Activated naive CD8-positive, alpha-beta T cell treated with anti-CD3 and anti-CD28 coated beads for 36 hours (primary cell): ENCODE measurements around the gene PARD6G. TPM values are rescaled to one million over a fixed set of nuclear protein-coding genes. Genes with fewer than 3 reads are reported as not detected.
"Not testable (repeated sequence)": the region's sequence is repeated elsewhere in the genome, so short reads cannot be mapped to it uniquely, and the experiment has no call there.

ENCODE experiments used
- DNase-seq: peaks from one replicate; pipeline ENCODE4 v3.0.0; 2021
- H3K27ac Mint-ChIP-seq: one replicate; pipeline ENCODE4 v1.8.0; 2022; ENCODE audit warnings: mild to moderate bottlenecking, moderate library complexity, mixed read lengths
- H3K27me3 Mint-ChIP-seq: one replicate; pipeline ENCODE4 v1.8.0; 2022; ENCODE audit warnings: mild to moderate bottlenecking, mixed read lengths
- H3K36me3 Mint-ChIP-seq: one replicate; pipeline ENCODE4 v1.8.0; 2021; ENCODE audit warnings: mild to moderate bottlenecking, mixed read lengths
- H3K4me1 Mint-ChIP-seq: one replicate; pipeline ENCODE4 v1.8.0; 2021; ENCODE audit warnings: mixed read lengths
- H3K4me3 Mint-ChIP-seq: one replicate; pipeline ENCODE4 v1.8.0; 2022; ENCODE audit warnings: mild to moderate bottlenecking, moderate library complexity, mixed read lengths
- H3K9me3 Mint-ChIP-seq: one replicate; pipeline ENCODE4 v1.8.0; 2022; ENCODE audit warnings: mixed read lengths
- total RNA-seq, 2 experiments: library from RNA; stranded (reverse); gene quantifications; one replicate each; pipeline ENCODE4 v1.2.3, GENCODE V29; 2021

Gene PARD6G
- total RNA-seq = under 1 TPM; 0.21 to 0.26 TPM

DNA sequence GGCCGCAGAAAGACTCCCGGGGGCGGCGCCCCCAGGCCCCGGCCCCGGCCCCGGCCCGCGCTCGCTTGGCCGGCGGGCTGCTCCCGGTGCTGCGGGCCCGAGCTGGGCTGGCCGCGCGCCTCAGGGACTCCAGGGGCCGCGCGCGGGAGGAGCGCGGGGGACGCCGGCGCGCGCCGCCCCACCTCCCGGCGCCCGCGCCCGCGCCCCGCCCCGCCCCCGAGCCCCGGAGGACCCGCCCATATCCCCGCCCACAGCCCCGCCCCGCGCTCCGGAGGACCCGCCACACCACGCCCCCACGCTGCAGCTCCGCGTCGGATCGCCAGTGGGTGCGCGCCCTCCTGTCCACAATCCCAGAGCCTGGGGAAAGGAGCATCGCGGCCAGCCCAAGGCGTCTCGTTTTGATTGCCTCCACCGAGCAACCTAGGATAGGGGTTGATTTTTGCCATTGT is at the start of gene PARD6G:
TSS of gene PARD6G (minus strand) at position 122 of the 449 bp plus-strand sequence. CDS start 166 bp downstream, outside the sequence.
- Mint-ChIP-seq H3K9me3 (no peaks in the 10 kb centered on the region), H3K4me3 (peak within 1 kb of the TSS; percentile 54), H3K36me3 (no peaks in the 10 kb centered on the region), H3K27ac (no peak within 1 kb of the TSS), H3K4me1 (peaks cover 2% of the 10 kb centered on the region), H3K27me3 (peaks cover 44% of the 10 kb centered on the region)
- DNase-seq = peak; percentile 59

GRCh38 chr18:80262241-80263033 is 15.1 kb upstream of the PARD6G start:
- H3K27me3 Mint-ChIP-seq, H3K27ac Mint-ChIP-seq, H3K9me3 Mint-ChIP-seq, H3K4me3 Mint-ChIP-seq, H3K36me3 Mint-ChIP-seq, H3K4me1 Mint-ChIP-seq: not testable (repeated sequence)
- peak; percentile 35 for DNase-seq

GRCh38 chr18:80259610-80260009 is 12.3 kb upstream of the PARD6G start:
- Mint-ChIP-seq H3K36me3 (no peaks in the 10 kb centered on the region), H3K9me3 (no peaks in the 10 kb centered on the region), H3K27ac (no peak overlapping the region), H3K4me1 (no peaks in the 10 kb centered on the region), H3K4me3 (no peak overlapping the region), H3K27me3 (peaks cover 7% of the 10 kb centered on the region)
- no peak for DNase-seq

DNA sequence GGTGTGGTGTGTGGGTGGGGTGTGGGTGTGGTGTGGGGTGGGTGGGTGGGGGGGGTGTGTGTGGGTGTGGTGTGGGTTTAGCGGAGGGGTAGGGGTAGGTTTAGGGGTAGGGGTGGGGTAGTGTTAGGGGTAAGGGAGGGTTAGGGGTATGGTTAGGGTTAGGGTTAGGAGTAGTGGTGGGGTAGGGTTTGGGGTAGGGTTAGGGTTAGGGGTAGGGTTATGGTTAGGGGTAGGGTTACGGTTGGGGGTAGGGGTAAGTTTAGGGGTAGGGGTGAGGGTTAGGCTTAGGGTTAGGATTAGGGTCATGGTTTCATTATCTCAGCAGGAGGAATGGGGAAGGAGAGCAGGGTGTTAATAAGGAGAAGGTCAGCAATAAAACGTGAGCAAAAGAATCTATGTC is 11.3 kb upstream of the PARD6G start:
- Mint-ChIP-seq H3K27me3 (peaks cover 7% of the 10 kb centered on the region), H3K4me3 (no peak overlapping the region), H3K27ac (no peak overlapping the region), H3K9me3 (no peaks in the 10 kb centered on the region), H3K36me3 (no peaks in the 10 kb centered on the region), H3K4me1 (no peaks in the 10 kb centered on the region)
- DNase-seq = no peak

GRCh38 chr18:80257579-80258543 is 10.5 kb upstream of the PARD6G start:
- not testable (repeated sequence) for H3K27ac Mint-ChIP-seq, H3K36me3 Mint-ChIP-seq, H3K4me3 Mint-ChIP-seq, H3K27me3 Mint-ChIP-seq, H3K4me1 Mint-ChIP-seq, H3K9me3 Mint-ChIP-seq
- peak; percentile 57 for DNase-seq

GRCh38 chr18:80254971-80255500 is 7.7 kb upstream of the PARD6G start:
- no peak overlapping the region for H3K4me3 Mint-ChIP-seq
- no peaks in the 10 kb centered on the region for H3K9me3 Mint-ChIP-seq
- H3K27me3 Mint-ChIP-seq = peaks cover 7% of the 10 kb centered on the region
- DNase-seq = no peak
- no peak overlapping the region for H3K27ac Mint-ChIP-seq
- no peaks in the 10 kb centered on the region for H3K4me1 Mint-ChIP-seq
- no peaks in the 10 kb centered on the region for H3K36me3 Mint-ChIP-seq

GRCh38 chr18:80253871-80254492 is 6.7 kb upstream of the PARD6G start:
- Mint-ChIP-seq H3K4me1 (no peaks in the 10 kb centered on the region), H3K27me3 (peaks cover 7% of the 10 kb centered on the region), H3K27ac (no peak overlapping the region), H3K4me3 (no peak overlapping the region), H3K9me3 (no peaks in the 10 kb centered on the region), H3K36me3 (no peaks in the 10 kb centered on the region)
- peak; percentile 32 for DNase-seq

DNA sequence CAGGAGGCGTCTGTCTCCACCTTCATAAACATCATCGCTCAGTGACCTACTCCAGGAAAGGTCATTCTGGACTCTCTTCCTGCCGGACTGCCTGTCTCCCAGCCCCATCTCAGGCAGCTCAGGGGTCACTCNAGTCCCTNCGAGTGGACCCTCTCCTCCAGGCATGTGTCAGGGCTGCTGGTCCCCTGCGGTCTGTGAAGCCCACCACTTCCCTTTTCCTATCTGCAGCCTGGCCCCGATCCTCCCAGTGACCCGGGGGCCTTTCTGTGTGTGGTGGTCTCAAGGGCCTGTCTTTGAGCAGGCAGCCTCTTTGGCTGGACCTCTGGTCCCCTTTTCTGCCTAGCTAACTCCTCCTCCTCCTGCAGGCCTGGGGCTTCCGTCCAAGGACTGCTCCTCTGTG is 5.9 kb upstream of the PARD6G start:
- no peaks in the 10 kb centered on the region for H3K4me1 Mint-ChIP-seq
- H3K27ac Mint-ChIP-seq = no peak overlapping the region
- H3K9me3 Mint-ChIP-seq = no peaks in the 10 kb centered on the region
- DNase-seq = no peak
- H3K36me3 Mint-ChIP-seq = no peaks in the 10 kb centered on the region
- peaks cover 11% of the 10 kb centered on the region for H3K27me3 Mint-ChIP-seq
- no peak overlapping the region for H3K4me3 Mint-ChIP-seq

- Mint-ChIP-seq H3K9me3 (no peaks in the 10 kb centered on the region), H3K36me3 (no peaks in the 10 kb centered on the region), H3K4me3 (no peak overlapping the region), H3K27ac (no peak overlapping the region), H3K27me3 (peaks cover 14% of the 10 kb centered on the region), H3K4me1 (no peaks in the 10 kb centered on the region)
- DNase-seq = no peak
These were observed 4.8 kb upstream of the PARD6G start for GRCh38 chr18:80252136-80252535.

GRCh38 chr18:80251700-80252099 is 4.4 kb upstream of the PARD6G start:
- no peak for DNase-seq
- Mint-ChIP-seq H3K4me1 (no peaks in the 10 kb centered on the region), H3K4me3 (no peak overlapping the region), H3K27me3 (peaks cover 11% of the 10 kb centered on the region), H3K9me3 (no peaks in the 10 kb centered on the region), H3K27ac (no peak overlapping the region), H3K36me3 (no peaks in the 10 kb centered on the region)

- Mint-ChIP-seq H3K4me3 (no peak overlapping the region), H3K36me3 (no peaks in the 10 kb centered on the region), H3K9me3 (no peaks in the 10 kb centered on the region), H3K4me1 (peaks cover 2% of the 10 kb centered on the region), H3K27me3 (peaks cover 19% of the 10 kb centered on the region), H3K27ac (no peak overlapping the region)
- no peak for DNase-seq
These were observed 3.5 kb upstream of the PARD6G start for GRCh38 chr18:80250740-80251364.

DNA sequence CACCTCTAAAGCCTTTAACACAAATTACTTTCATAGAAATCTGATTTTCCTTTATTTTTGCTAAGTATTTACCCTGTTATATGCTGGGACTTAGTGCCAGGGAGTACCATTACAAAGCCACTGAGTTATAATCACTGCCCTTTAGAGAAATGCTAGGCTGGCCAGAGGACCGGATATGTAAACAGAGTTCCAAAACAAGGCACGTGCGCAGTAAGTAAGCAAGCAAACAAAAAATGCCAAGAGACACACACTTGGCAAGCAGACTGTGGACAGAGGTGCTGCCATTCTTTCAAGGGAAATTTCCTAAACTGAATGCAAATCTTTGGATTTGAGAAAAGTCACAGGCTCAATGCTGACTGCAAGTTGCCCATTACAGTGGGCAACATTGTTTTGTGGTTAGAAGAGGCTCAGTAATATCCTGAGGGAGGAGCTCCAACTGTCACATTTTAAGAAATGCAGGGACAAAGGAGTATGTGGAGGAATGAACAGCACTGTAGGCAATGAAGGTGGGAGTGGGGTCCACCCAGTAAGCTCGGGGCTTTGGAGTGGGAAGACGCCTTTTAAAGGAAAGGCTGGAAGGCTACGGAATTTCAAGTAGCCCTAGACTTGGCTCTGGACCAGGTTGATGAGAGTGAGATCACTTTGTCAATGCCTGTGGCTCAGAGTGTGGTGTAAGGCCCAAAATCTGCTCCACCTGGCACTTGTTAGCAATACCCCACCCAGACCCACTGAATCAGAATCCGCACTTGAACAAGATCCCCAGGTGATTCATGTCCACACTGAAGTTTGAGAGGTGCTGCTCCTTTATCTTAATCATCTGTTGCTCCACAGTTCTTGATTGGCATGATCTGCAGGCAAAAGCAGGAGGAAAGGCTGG is 2.1 kb upstream of the PARD6G start:
- Mint-ChIP-seq H3K9me3 (no peaks in the 10 kb centered on the region), H3K27ac (no peak overlapping the region), H3K4me1 (peaks cover 2% of the 10 kb centered on the region), H3K4me3 (no peak overlapping the region), H3K36me3 (no peaks in the 10 kb centered on the region), H3K27me3 (peaks cover 27% of the 10 kb centered on the region)
- DNase-seq = no peak

DNA sequence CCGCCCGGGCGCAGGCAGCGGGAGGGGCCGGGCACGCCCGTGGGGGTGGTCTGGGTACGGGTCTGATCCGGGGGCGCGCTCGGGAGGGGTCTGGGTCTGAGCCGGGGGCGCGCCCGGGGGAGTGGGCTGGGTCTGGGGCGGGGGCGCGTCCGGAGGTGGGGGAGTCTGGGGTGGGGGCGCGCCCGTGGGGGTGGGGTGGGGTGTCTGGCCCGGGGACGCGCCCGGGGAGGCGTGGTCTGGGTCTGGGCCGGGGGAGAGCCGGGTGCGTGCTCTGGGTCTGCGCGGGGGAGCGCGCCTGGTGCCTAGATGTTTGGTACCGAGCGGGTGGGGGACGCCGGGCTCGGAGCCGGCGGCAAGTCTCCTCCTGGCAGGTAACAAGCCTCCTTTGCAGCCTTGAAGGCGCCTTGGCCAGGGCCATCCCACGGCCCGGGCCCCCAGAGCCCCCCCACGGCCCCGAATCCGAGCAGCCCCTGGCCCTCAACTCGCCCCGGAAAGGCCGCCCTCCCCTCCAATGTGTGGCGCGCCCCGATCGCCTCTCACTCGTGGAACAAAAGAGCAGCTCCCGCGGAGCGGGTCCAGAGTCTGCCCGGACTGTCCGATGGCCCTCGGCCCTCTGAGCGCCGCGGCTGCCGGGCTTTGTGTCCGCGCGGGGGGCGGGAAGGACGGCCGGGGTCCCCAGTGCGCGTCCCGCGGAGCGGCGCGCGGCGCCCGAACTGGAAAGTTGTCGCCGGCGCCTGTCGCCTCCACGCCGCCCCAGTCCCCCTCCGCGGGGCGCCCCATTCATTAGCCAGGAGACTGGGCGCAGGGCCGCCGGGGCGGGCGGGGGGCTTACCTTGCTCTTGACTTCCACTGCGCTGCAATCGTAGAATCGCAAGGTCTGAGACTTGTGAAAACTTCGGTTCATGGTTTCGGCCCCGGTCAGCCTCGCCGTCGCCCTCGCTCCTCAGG is 595 bp downstream of the PARD6G start:
- Mint-ChIP-seq H3K27ac (no peak overlapping the region), H3K4me1 (peaks cover 2% of the 10 kb centered on the region), H3K9me3 (no peaks in the 10 kb centered on the region), H3K4me3 (peak overlapping the region; percentile 50), H3K36me3 (no peaks in the 10 kb centered on the region), H3K27me3 (peaks cover 51% of the 10 kb centered on the region)
- DNase-seq = peak; percentile 29
